Measurements from ENCODE around the gene CCDC142. TPM values are rescaled to one million over a fixed set of nuclear protein-coding genes. Genes with fewer than 3 reads are reported as not detected.
A peak's percentile ranks its signal among the peaks of the same experiment; 100 is the strongest.

CCDC142 gene
- total RNA-seq (10 to 100 TPM in 1 of 6 donors, 1 to 10 TPM in 5; 4.9 to 11.6 (median 5.7) TPM), polyA plus RNA-seq (10 to 100 TPM in 1 of 2 donors, 1 to 10 TPM in 1; 5.7 to 14.0 TPM)

- Histone ChIP-seq H3K36me3 (no peaks in the 10 kb centered on the region), H3K27ac (peak within 1 kb of the TSS; percentile 46 to 87 (median 72)), H3K4me1 (peaks cover 5 to 18% (median 11%) of the 10 kb centered on the region in 3 donors), H3K9me3 (no peaks in the 10 kb centered on the region), H3K27me3 (no peaks in the 10 kb centered on the region), H3K4me3 (peak within 1 kb of the TSS; percentile 58 to 94 (median 78))
- DNase-seq, result peak; percentile 92 to 97 (median 96)
- FAIRE-seq, result peak; percentile 43
- ATAC-seq, result peak; percentile 96 to 99 (median 98)
- 0 to 1% methylated on average over 48 to 50 of the region's 50 CpGs for WGBS, 2 donors
- intact Hi-C loops (cut with DNase I), result loop anchor here in 1 of 3 donors (5.0 kb wide), 1 partner anchor 104 kb away; no protein-coding TSS in a partner anchor
- TF ChIP-seq CTCF (IDR thresholded peaks at IDR 0.05), result peak; percentile 70 to 83 (median 73)
Measured at GRCh38 chr2:74482801-74483674, at the start of gene CCDC142, which contains the start of gene TTC31. TSS of gene CCDC142 (minus strand) at chr2:74482998. CDS start at chr2:74482837, 161 bp downstream. TSS of gene TTC31 (plus strand) at chr2:74483081. CDS start at chr2:74483096, 15 bp downstream.

GRCh38 chr2:74532222-74532621, 49.4 kb upstream of the CCDC142 start:
- FAIRE-seq (no peak), DNase-seq (no peak), ATAC-seq (no peak)
- TF ChIP-seq CTCF (IDR thresholded peaks at IDR 0.05), result no peak
- no peaks in the 10 kb centered on the region for H3K9me3 ChIP-seq
- peaks cover 7 to 18% (median 14%) of the 10 kb centered on the region in 3 donors for H3K4me1 ChIP-seq
- no peaks in the 10 kb centered on the region for H3K27me3 ChIP-seq
- H3K36me3 ChIP-seq, result peaks cover 0 to 4% (median 0%) of the 10 kb centered on the region in 3 donors
- no peak overlapping the region for H3K27ac ChIP-seq
- H3K4me3 ChIP-seq, result no peak overlapping the region
- intact Hi-C loops (cut with DNase I), result no loop called here

GRCh38 chr2:74531666-74532065, 48.9 kb upstream of the CCDC142 start:
- DNase-seq (peak in 1 of 6 donors; percentile 19), FAIRE-seq (no peak), ATAC-seq (no peak)
- intact Hi-C loops (cut with DNase I), result no loop called here
- H3K4me3 ChIP-seq, result no peak overlapping the region
- H3K9me3 ChIP-seq, result no peaks in the 10 kb centered on the region
- WGBS, 2 donors, result 84 to 91% methylated on average over 7 of the region's 7 CpGs
- no peak overlapping the region for H3K27ac ChIP-seq
- peaks cover 0 to 9% (median 0%) of the 10 kb centered on the region in 3 donors for H3K36me3 ChIP-seq
- no peaks in the 10 kb centered on the region for H3K27me3 ChIP-seq
- TF ChIP-seq CTCF (IDR thresholded peaks at IDR 0.05), result no peak
- peaks cover 7 to 18% (median 14%) of the 10 kb centered on the region in 3 donors for H3K4me1 ChIP-seq

GRCh38 chr2:74530239-74531187, 47.7 kb upstream of the CCDC142 start:
- Histone ChIP-seq H3K4me1 (peaks cover 7 to 18% (median 14%) of the 10 kb centered on the region in 3 donors), H3K4me3 (peak overlapping the region; percentile 77 to 99 (median 97)), H3K27me3 (no peaks in the 10 kb centered on the region), H3K36me3 (peaks cover 0 to 13% (median 0%) of the 10 kb centered on the region in 3 donors), H3K27ac (peak overlapping the region in 3 of 4 donors; percentile 59 to 83 (median 74)), H3K9me3 (no peaks in the 10 kb centered on the region)
- WGBS, 2 donors, result 2 to 4% methylated on average over 54 of the region's 54 CpGs
- no peak for TF ChIP-seq CTCF (IDR thresholded peaks at IDR 0.05)
- intact Hi-C loops (cut with DNase I), result no loop called here
- no peak for FAIRE-seq
- DNase-seq, result peak in 4 of 6 donors; percentile 40 to 76 (median 61)
- peak; percentile 27 to 40 (median 29) for ATAC-seq

Measured in pancreas (tissue), 10 donors.